ENCODE measurements around the gene ECD. TPM values are rescaled to one million over a fixed set of nuclear protein-coding genes. Genes with fewer than 3 reads are reported as not detected.

ECD gene
- total and polyA plus RNA-seq, 8 donors, result 4.0 to 12.2 (median 9.3) TPM

DNA sequence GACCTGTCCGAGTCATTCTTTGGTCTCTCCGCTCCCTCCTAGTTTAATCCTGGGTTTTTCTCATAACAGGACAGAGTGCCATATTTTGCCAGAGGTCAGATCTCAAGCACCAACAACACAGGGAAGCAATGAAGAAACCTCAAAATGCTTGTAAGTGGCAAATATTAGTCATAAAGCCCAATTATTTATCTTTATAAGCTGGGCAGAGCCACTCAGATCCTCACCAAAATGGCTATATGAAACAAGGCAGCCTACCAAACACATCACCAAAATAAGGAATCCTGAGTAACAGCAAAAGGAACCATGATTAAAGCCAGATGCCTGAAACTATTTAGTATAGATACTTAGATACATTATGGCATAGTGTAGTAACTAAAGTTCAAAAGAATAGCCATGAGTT lies 4.7 kb downstream of the ECD start:
- Histone ChIP-seq H3K27me3 (no peaks in the 10 kb centered on the region), H3K27ac (no peak overlapping the region), H3K36me3 (no peaks in the 10 kb centered on the region), H3K9me3 (no peaks in the 10 kb centered on the region), H3K4me1 (peaks cover 0 to 12% (median 10%) of the 10 kb centered on the region in 3 donors), H3K4me3 (no peak overlapping the region)
- intact Hi-C loops (cut with DNase I), result no loop called here
- WGBS, 2 donors, result 98 to 99% methylated on average over 2 of the region's 2 CpGs
- FAIRE-seq, result no peak
- ATAC-seq, result no peak
- no peak for DNase-seq
- TF ChIP-seq, protein P1, sequence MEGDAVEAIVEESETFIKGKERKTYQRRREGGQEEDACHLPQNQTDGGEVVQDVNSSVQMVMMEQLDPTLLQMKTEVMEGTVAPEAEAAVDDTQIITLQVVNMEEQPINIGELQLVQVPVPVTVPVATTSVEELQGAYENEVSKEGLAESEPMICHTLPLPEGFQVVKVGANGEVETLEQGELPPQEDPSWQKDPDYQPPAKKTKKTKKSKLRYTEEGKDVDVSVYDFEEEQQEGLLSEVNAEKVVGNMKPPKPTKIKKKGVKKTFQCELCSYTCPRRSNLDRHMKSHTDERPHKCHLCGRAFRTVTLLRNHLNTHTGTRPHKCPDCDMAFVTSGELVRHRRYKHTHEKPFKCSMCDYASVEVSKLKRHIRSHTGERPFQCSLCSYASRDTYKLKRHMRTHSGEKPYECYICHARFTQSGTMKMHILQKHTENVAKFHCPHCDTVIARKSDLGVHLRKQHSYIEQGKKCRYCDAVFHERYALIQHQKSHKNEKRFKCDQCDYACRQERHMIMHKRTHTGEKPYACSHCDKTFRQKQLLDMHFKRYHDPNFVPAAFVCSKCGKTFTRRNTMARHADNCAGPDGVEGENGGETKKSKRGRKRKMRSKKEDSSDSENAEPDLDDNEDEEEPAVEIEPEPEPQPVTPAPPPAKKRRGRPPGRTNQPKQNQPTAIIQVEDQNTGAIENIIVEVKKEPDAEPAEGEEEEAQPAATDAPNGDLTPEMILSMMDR (IDR thresholded peaks at IDR 0.05), result no peak

- Histone ChIP-seq H3K27me3 (no peaks in the 10 kb centered on the region), H3K4me1 (peaks cover 0 to 6% (median 5%) of the 10 kb centered on the region in 3 donors), H3K27ac (no peak overlapping the region), H3K9me3 (no peaks in the 10 kb centered on the region), H3K36me3 (no peaks in the 10 kb centered on the region), H3K4me3 (no peak overlapping the region)
- TF ChIP-seq, protein P1 (IDR thresholded peaks at IDR 0.05), result no peak
- FAIRE-seq (no peak), DNase-seq (no peak), ATAC-seq (no peak)
- intact Hi-C loops (cut with DNase I), result no loop called here
- WGBS, 2 donors, result 94 to 96% methylated on average over 3 of the region's 3 CpGs
These were observed 6.1 kb downstream of the ECD start for GRCh38 chr10:73161662-73162061.

DNA sequence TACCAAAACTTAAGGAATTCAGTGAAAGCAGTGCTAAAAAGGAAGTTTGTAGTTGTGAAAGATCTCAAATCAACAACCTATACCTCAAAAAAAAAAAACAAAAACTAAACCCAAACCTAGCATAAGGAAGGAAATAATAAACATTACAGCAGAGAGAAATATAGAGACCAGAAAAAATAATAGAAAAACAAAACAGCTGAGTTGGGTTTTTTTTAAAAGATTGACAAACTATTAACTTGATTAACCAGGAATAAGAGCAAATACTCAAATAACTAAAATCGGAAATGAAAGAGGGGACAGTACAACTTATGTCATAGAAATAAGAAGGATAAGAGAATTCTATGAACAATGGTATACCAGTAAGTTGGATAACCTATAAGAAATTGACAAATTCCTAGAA lies 6.7 kb downstream of the ECD start:
- Histone ChIP-seq H3K4me1 (peaks cover 0 to 4% (median 4%) of the 10 kb centered on the region in 3 donors), H3K27ac (no peak overlapping the region), H3K9me3 (no peaks in the 10 kb centered on the region), H3K4me3 (no peak overlapping the region), H3K27me3 (no peaks in the 10 kb centered on the region), H3K36me3 (peaks cover 0 to 4% (median 0%) of the 10 kb centered on the region in 3 donors)
- no peak for DNase-seq
- intact Hi-C loops (cut with DNase I), result no loop called here
- TF ChIP-seq, protein P1 (IDR thresholded peaks at IDR 0.05), result no peak
- no peak for ATAC-seq
- 63 to 75% methylated on average over 1 of the region's 1 CpG for WGBS, 2 donors
- FAIRE-seq, result no peak

DNA sequence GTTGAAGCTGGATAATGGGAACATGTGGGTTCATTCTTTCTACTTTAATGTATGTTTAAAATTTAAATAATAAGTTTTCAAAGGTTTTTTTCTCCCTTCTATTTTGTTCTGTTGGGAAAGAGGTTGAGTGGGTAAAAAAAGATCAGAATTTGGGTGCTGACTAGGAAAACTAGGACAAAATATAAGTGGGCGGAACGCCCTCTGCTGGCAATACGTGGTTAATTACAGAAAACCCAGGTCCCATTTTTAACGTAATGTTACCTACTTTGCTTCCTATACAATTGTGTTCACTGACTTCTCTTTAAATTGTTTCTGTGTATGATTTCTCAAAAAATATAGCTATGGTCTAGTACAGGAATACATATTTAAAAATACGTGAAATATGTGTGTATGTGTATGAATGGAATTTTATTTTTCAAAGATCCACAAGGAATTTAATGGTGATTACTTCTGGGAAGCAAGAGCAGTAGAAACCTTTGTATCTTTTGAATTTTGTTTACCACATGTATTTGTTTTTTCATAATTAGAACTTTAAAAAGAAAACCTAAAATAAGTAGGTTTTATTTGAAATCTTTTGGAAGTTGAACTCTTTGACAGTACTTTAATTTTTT lies 8.7 kb downstream of the ECD start:
- ATAC-seq (peak in 3 of 4 donors; percentile 63 to 78 (median 76)), DNase-seq (peak in 3 of 6 donors; percentile 23 to 68 (median 49)), FAIRE-seq (peak; percentile 88)
- intact Hi-C loops (cut with DNase I), result no loop called here
- Histone ChIP-seq H3K9me3 (no peaks in the 10 kb centered on the region), H3K4me1 (peaks cover 0 to 4% (median 0%) of the 10 kb centered on the region in 3 donors), H3K36me3 (peaks cover 0 to 16% (median 0%) of the 10 kb centered on the region in 3 donors), H3K4me3 (no peak overlapping the region), H3K27me3 (no peaks in the 10 kb centered on the region), H3K27ac (no peak overlapping the region)
- WGBS, 2 donors, result 10 to 13% methylated on average over 5 of the region's 5 CpGs
- TF ChIP-seq, protein P1 (IDR thresholded peaks at IDR 0.05), result peak; percentile 34 to 68 (median 53)

- intact Hi-C loops (cut with DNase I), result no loop called here
- TF ChIP-seq, protein P1 (IDR thresholded peaks at IDR 0.05), result no peak
- Histone ChIP-seq H3K9me3 (no peaks in the 10 kb centered on the region), H3K4me1 (no peaks in the 10 kb centered on the region), H3K27me3 (no peaks in the 10 kb centered on the region), H3K36me3 (peaks cover 0 to 33% (median 10%) of the 10 kb centered on the region in 3 donors), H3K4me3 (no peak overlapping the region), H3K27ac (no peak overlapping the region)
- FAIRE-seq, result no peak
- ATAC-seq, result no peak
- WGBS, 2 donors, result 86 to 96% methylated on average over 3 of the region's 3 CpGs
- DNase-seq, result no peak
These were observed 11.8 kb downstream of the ECD start for GRCh38 chr10:73156054-73156453.

Data from pancreas (tissue), 10 donors.